H1 (cell line): ENCODE results near the gene DCTN5. TPM values are rescaled to one million over a fixed set of nuclear protein-coding genes. Genes with fewer than 3 reads are reported as not detected.

Experiments used
- CBX8 ChIP-seq: fragments of 300-800, 300-1000 bp; sonication (generic); IDR thresholded peaks from 2 replicates; pipeline ENCODE4 v1.7.1; 2016; ENCODE audit warnings: low read depth, low read length, borderline replicate concordance
- CHD7 ChIP-seq: fragments of 300-600 bp; sonication (generic); IDR thresholded peaks from 2 replicates; pipeline ENCODE4 v1.7.1; 2012; ENCODE audit warnings: low read length, moderate library complexity, mild to moderate bottlenecking, inconsistent platforms; ENCODE audit not compliant: insufficient replicate concordance
- RXRA ChIP-seq: IDR thresholded peaks from 2 replicates; pipeline ENCODE4 v1.6.1; 2011; ENCODE audit warnings: low read depth, mild to moderate bottlenecking, low read length, moderate library complexity; ENCODE audit not compliant: insufficient read depth
- SUZ12 ChIP-seq: fragments of 200-600 bp; sonication (generic); IDR thresholded peaks from 2 replicates; pipeline ENCODE4 v1.6.1; 2012; ENCODE audit warnings: mild to moderate bottlenecking, inconsistent platforms, low read length, moderate library complexity, mixed read lengths
- TAF7 ChIP-seq: optimal IDR thresholded peaks from 2 replicates; pipeline ENCODE3; 2011; ENCODE audit warnings: low read depth, mild to moderate bottlenecking, inconsistent platforms, low read length, moderate library complexity, borderline replicate concordance
- polyA plus RNA-seq, 7 experiments: library from polyadenylated mRNA; depleted of rRNA in 3 of 7; stranded (reverse) in 5 of 7; unstranded in 2 of 7; fragments of >200 nt in 5 of 7; fragments of 200-250 nt in 2 of 7; gene quantifications; 1 replicate in 5 of 7; 2 replicates in 1 of 7; 4 replicates in 1 of 7; pipeline versions ENCODE4 v1.2.1 to v1.2.3, GENCODE V29; 2011 to 2013; ENCODE audit warnings: missing spikeins in 2 of 7, mixed read lengths in 2 of 7
- total RNA-seq: library from RNA; stranded (reverse); fragmentation: NEBNext Ultra II Directional; extraction: Animal tissue kit (Norgen Biotek cat#: 25700); gene quantifications from 2 replicates; pipeline ENCODE4 v1.2.1, GENCODE V29; 2021

The DCTN5 gene
- total and polyA plus RNA-seq, 2 of the 8 experiments (the other 6 are each of a cell fraction or from before 2014, with no cell fraction given), result 36.0 to 74.0 TPM

GRCh38 chr16:23691483-23692189 lies 50.4 kb downstream of the DCTN5 start (continued):
- TF ChIP-seq CHD7 (no peak), CBX8 (no peak), TAF7 (no peak), SUZ12 (no peak), RXRA (no peak)
